Liver (tissue), 9 donors: ENCODE data around the gene PCED1B. TPM values are rescaled to one million over a fixed set of nuclear protein-coding genes. Genes with fewer than 3 reads are reported as not detected.

ENCODE experiments used
- DNase-seq: peaks from one replicate; pipeline ENCODE4 v3.0.0-alpha.2; 2017; ENCODE audit warnings: low spot score
- H3K27ac ChIP-seq, 2 donors: one replicate each; pipeline ENCODE4 v1.7.0; 2013; ENCODE audit warnings: inconsistent platforms in 2 of 2, low read length in 2 of 2, control low read depth in 1 of 2, low read depth in 1 of 2, mild to moderate bottlenecking in 1 of 2
- H3K27me3 ChIP-seq, 4 donors: one replicate each; pipeline versions ENCODE4 v1.6.1 to v1.7.0; 2013; ENCODE audit warnings: low read length in 3 of 4, inconsistent platforms in 1 of 4, mild to moderate bottlenecking in 1 of 4, moderate library complexity in 1 of 4; ENCODE audit not compliant: control insufficient read depth in 4 of 4, insufficient read depth in 4 of 4
- H3K36me3 ChIP-seq, 4 donors: one replicate each; pipeline versions ENCODE4 v1.6.1 to v1.7.0; 2013; ENCODE audit warnings: low read length in 3 of 4, mild to moderate bottlenecking in 3 of 4, low read depth in 1 of 4, moderate library complexity in 1 of 4; ENCODE audit not compliant: control insufficient read depth in 4 of 4, insufficient read depth in 3 of 4
- H3K4me1 ChIP-seq, 4 donors: one replicate each; pipeline versions ENCODE4 v1.6.1 to v1.7.0; 2013; ENCODE audit warnings: low read length in 3 of 4, mild to moderate bottlenecking in 3 of 4, moderate library complexity in 1 of 4; ENCODE audit not compliant: control insufficient read depth in 4 of 4, insufficient read depth in 4 of 4
- H3K4me3 ChIP-seq, 3 donors: one replicate each; pipeline versions ENCODE4 v1.6.1 to v1.7.0; 2013; ENCODE audit warnings: low read length in 3 of 3, control low read depth in 1 of 3, low read depth in 1 of 3, mild to moderate bottlenecking in 1 of 3
- H3K9ac ChIP-seq, 2 donors: one replicate each; pipeline ENCODE4 v1.7.0; 2013; ENCODE audit warnings: low read length in 2 of 2, mild to moderate bottlenecking in 2 of 2, moderate library complexity in 2 of 2, control low read depth in 1 of 2, low read depth in 1 of 2
- H3K9me3 ChIP-seq, 4 donors: one replicate each; pipeline versions ENCODE4 v1.6.1 to v1.7.0; 2013; ENCODE audit warnings: low read length in 3 of 4; ENCODE audit not compliant: control insufficient read depth in 4 of 4
- EGR1 ChIP-seq, 2 donors: IDR thresholded peaks; 2 replicates each; pipeline ENCODE4 v1.6.1; 2016 to 2018; ENCODE audit warnings: antibody characterized with exemption in 2 of 2, low read depth in 2 of 2
- GABPA ChIP-seq, 2 donors: IDR thresholded peaks in 1 of 2; conservative IDR thresholded peaks in 1 of 2; 2 replicates each; pipeline ENCODE4 v1.6.1; 2016; ENCODE audit warnings: antibody characterized with exemption in 2 of 2, mild to moderate bottlenecking in 1 of 2, moderate library complexity in 1 of 2
- HNF4A ChIP-seq, 2 donors: conservative IDR thresholded peaks; 2 replicates each; pipeline ENCODE4 v1.6.1; 2016; ENCODE audit warnings: antibody characterized with exemption in 2 of 2, mild to moderate bottlenecking in 2 of 2
- JUND ChIP-seq, 2 donors: IDR thresholded peaks; 2 replicates each; pipeline ENCODE4 v1.6.1; 2016; ENCODE audit warnings: antibody characterized with exemption in 2 of 2
- RXRA ChIP-seq, 2 donors: IDR thresholded peaks; 2 replicates each; pipeline ENCODE4 v1.6.1; 2017 to 2018; ENCODE audit warnings: antibody characterized with exemption in 2 of 2, mild to moderate bottlenecking in 1 of 2
- SP1 ChIP-seq: IDR thresholded peaks from 2 replicates; pipeline ENCODE4 v1.6.1; 2018; ENCODE audit warnings: antibody characterized with exemption, mild to moderate bottlenecking
- TAF1 ChIP-seq: conservative IDR thresholded peaks from 2 replicates; pipeline ENCODE4 v1.6.1; 2016; ENCODE audit warnings: antibody characterized with exemption, mild to moderate bottlenecking
- YY1 ChIP-seq: IDR thresholded peaks from 2 replicates; pipeline ENCODE4 v1.6.1; 2016; ENCODE audit warnings: antibody characterized with exemption, mild to moderate bottlenecking
- WGBS: extraction: QIAGEN DNeasy Blood & Tissue Kit; methylation state at CpG from one replicate; pipeline ENCODE4 v1.1.7; 2013; 5-methylcytosine and 5-hydroxymethylcytosine counted together
- polyA plus RNA-seq, 2 donors: library from polyadenylated mRNA; stranded (reverse) in 1 of 2; unstranded in 1 of 2; fragments of 200-250 nt in 1 of 2; fragments of >200 nt in 1 of 2; fragmentation: Nextera tagmentation in 1 of 2; extraction: Ambion mirVana in 1 of 2; gene quantifications; one replicate each; pipeline versions ENCODE4 v1.2.1 to v1.2.3, GENCODE V29; 2013 to 2015
- total RNA-seq, 2 donors: library from RNA; depleted of rRNA; stranded (reverse); fragments of >200 nt; gene quantifications; one replicate each; pipeline ENCODE4 v1.2.3, GENCODE V29; 2014
- TF ChIP-seq, protein P1 (sequence below): IDR thresholded peaks from 2 replicates; pipeline ENCODE4 v1.6.1; 2016; ENCODE audit warnings: antibody characterized with exemption, mild to moderate bottlenecking
- TF ChIP-seq, protein P2 (sequence below): fragments of 150-350 bp; IDR thresholded peaks from 2 replicates; pipeline ENCODE4 v1.5.1; 2017; ENCODE audit warnings: improper control_type of control experiment, low read depth, low read length; ENCODE audit not compliant: missing input control
- TF ChIP-seq, protein P3 (sequence below): IDR thresholded peaks from 2 replicates; pipeline ENCODE4 v1.6.1; 2016; ENCODE audit warnings: antibody characterized with exemption
- donor health status: healthy.
- donor health status: healthy.
- donor health status: healthy.
- donor health status: healthy.
- donor health status: healthy.

Gene PCED1B
- total and polyA plus RNA-seq, 4 donors, result 0.51 to 1.8 (median 1.1) TPM

DNA sequence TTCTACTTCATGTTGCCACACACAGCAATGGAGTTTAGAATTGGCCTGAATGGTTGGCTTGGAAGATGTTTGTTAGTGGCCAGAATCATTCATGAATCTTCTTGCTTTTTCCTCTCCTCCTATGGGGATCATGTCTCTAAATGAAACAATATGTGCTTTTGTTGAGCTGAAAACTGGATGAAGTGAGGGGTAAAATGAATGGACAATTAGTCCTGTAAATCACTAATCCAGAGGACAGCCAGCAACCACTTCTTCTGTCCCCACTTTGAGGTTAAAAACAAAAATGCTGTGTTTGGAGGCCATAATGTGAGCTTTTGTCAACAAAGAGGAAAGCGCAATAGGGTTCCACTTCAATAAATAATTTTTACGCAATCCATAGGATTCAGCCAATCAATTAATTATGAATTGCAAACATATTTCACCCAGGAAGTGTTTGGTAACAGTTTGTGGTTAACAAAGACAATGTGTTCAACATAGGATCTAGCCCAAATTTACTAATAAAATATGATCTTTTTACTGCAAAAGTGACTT, 30.7 kb downstream of the PCED1B start:
- Histone ChIP-seq H3K9ac (no peak overlapping the region), H3K4me3 (no peak overlapping the region), H3K27ac (no peak overlapping the region), H3K9me3 (no peaks in the 10 kb centered on the region), H3K4me1 (no peaks in the 10 kb centered on the region), H3K36me3 (no peaks in the 10 kb centered on the region), H3K27me3 (no peaks in the 10 kb centered on the region)
- WGBS, result 95% methylated on average over 2 of the region's 2 CpGs
- no peak for DNase-seq
- TF ChIP-seq, protein P1, sequence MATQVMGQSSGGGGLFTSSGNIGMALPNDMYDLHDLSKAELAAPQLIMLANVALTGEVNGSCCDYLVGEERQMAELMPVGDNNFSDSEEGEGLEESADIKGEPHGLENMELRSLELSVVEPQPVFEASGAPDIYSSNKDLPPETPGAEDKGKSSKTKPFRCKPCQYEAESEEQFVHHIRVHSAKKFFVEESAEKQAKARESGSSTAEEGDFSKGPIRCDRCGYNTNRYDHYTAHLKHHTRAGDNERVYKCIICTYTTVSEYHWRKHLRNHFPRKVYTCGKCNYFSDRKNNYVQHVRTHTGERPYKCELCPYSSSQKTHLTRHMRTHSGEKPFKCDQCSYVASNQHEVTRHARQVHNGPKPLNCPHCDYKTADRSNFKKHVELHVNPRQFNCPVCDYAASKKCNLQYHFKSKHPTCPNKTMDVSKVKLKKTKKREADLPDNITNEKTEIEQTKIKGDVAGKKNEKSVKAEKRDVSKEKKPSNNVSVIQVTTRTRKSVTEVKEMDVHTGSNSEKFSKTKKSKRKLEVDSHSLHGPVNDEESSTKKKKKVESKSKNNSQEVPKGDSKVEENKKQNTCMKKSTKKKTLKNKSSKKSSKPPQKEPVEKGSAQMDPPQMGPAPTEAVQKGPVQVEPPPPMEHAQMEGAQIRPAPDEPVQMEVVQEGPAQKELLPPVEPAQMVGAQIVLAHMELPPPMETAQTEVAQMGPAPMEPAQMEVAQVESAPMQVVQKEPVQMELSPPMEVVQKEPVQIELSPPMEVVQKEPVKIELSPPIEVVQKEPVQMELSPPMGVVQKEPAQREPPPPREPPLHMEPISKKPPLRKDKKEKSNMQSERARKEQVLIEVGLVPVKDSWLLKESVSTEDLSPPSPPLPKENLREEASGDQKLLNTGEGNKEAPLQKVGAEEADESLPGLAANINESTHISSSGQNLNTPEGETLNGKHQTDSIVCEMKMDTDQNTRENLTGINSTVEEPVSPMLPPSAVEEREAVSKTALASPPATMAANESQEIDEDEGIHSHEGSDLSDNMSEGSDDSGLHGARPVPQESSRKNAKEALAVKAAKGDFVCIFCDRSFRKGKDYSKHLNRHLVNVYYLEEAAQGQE, result no peak
- TF ChIP-seq TAF1, result no peak
- TF ChIP-seq, protein P2, sequence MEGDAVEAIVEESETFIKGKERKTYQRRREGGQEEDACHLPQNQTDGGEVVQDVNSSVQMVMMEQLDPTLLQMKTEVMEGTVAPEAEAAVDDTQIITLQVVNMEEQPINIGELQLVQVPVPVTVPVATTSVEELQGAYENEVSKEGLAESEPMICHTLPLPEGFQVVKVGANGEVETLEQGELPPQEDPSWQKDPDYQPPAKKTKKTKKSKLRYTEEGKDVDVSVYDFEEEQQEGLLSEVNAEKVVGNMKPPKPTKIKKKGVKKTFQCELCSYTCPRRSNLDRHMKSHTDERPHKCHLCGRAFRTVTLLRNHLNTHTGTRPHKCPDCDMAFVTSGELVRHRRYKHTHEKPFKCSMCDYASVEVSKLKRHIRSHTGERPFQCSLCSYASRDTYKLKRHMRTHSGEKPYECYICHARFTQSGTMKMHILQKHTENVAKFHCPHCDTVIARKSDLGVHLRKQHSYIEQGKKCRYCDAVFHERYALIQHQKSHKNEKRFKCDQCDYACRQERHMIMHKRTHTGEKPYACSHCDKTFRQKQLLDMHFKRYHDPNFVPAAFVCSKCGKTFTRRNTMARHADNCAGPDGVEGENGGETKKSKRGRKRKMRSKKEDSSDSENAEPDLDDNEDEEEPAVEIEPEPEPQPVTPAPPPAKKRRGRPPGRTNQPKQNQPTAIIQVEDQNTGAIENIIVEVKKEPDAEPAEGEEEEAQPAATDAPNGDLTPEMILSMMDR, result no peak

DNA sequence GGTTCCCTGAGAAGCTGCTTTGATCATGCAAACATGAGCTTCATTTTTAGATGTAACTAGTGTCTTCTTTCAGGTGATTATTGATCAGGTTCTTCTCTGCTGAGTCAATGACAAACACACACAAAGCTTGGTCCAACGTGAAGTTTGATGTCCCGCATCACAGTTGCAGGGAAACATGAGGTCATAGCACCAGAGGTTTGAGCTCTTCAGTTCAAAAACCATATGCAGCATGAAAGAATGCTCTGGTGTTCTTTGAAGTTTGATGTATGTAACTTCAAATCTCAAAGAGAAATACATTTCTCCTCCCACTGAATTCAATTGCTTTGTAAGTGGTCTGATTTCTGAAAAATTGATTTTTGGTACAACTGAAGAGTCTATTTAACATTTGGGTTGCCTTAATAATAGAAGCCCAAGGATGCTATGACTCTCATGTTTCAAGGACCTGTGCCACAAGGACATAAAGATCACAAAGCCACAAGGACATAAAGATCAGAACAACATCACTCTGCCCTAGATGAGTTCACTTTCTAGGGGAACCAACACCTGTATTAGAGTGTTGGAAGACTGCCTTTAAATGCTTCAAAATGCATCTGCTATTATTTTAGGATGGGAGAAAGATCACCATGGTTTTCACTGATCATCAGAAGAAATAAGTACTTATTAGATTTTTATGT, 31.4 kb downstream of the PCED1B start:
- Histone ChIP-seq H3K9me3 (no peaks in the 10 kb centered on the region), H3K4me3 (no peak overlapping the region), H3K36me3 (no peaks in the 10 kb centered on the region), H3K27me3 (no peaks in the 10 kb centered on the region), H3K27ac (no peak overlapping the region), H3K9ac (no peak overlapping the region), H3K4me1 (no peaks in the 10 kb centered on the region)
- WGBS, result 78% methylated on average over 2 of the region's 2 CpGs
- no peak for DNase-seq
- TF ChIP-seq RXRA (IDR thresholded peaks at IDR 0.05) (no peak), JUND (IDR thresholded peaks at IDR 0.05) (no peak), HNF4A (conservative IDR thresholded peaks at IDR 0.05) (no peak), GABPA (IDR thresholded peaks at IDR 0.05 in 1 of 2, conservative IDR thresholded peaks at IDR 0.05 in 1 of 2) (no peak), SP1 (no peak), EGR1 (IDR thresholded peaks at IDR 0.05; ENCODE audit: low read depth in 2 of 2) (no peak), YY1 (no peak)
- TF ChIP-seq, protein P3, sequence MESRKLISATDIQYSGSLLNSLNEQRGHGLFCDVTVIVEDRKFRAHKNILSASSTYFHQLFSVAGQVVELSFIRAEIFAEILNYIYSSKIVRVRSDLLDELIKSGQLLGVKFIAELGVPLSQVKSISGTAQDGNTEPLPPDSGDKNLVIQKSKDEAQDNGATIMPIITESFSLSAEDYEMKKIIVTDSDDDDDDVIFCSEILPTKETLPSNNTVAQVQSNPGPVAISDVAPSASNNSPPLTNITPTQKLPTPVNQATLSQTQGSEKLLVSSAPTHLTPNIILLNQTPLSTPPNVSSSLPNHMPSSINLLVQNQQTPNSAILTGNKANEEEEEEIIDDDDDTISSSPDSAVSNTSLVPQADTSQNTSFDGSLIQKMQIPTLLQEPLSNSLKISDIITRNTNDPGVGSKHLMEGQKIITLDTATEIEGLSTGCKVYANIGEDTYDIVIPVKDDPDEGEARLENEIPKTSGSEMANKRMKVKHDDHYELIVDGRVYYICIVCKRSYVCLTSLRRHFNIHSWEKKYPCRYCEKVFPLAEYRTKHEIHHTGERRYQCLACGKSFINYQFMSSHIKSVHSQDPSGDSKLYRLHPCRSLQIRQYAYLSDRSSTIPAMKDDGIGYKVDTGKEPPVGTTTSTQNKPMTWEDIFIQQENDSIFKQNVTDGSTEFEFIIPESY, result no peak
